Activated CD4-positive, CD25-positive, alpha-beta regulatory T cell (primary cell): ENCODE results near the gene TRAF2.
"Not testable (repeated sequence)": the region's sequence is repeated elsewhere in the genome, so short reads cannot be mapped to it uniquely, and the experiment has no call there.

Experiments
- DNase-seq, 4 experiments: peaks; one replicate each; lab custom pipeline; 2025; lab: John Stamatoyannopoulos, UW

The TRAF2 gene

DNA sequence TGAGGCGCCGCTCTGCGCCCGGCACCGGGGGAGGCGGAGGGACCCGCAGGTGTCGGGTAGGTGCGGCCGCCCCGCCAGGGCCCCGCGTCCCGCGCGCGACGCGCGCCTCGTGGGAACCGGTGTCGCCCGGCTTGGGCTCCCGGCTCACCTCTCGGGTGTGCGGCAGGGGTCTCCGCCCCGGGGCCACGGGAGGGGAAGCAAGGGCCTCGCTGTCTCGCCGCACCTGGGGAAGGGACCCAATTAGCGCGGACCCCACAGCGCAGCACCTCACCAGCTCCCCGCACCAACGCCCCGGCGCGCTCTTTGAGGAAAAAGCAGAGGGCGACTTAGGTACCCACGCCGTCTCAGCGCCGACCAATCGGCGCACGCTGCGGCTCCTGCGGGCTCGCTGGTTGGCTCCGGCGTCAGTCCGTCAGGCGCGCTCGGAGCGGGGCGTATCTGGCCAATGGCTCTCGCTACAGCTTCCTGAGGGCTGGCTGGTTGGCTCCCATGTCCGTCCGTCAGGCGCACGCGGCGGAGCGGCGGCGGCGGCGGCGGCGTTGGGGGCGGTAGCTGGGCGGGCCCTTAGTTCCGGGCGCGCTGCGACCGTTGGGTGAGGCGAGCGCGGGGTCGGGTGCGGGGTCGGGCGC is at the start of gene TRAF2:
Gene TRAF2, plus strand, starts transcription at position 567 of the 629 bp plus-strand sequence. CDS start 12,225 bp downstream, outside the sequence.
- DNase-seq: peak; percentile 89 to 96 (median 94)

DNA sequence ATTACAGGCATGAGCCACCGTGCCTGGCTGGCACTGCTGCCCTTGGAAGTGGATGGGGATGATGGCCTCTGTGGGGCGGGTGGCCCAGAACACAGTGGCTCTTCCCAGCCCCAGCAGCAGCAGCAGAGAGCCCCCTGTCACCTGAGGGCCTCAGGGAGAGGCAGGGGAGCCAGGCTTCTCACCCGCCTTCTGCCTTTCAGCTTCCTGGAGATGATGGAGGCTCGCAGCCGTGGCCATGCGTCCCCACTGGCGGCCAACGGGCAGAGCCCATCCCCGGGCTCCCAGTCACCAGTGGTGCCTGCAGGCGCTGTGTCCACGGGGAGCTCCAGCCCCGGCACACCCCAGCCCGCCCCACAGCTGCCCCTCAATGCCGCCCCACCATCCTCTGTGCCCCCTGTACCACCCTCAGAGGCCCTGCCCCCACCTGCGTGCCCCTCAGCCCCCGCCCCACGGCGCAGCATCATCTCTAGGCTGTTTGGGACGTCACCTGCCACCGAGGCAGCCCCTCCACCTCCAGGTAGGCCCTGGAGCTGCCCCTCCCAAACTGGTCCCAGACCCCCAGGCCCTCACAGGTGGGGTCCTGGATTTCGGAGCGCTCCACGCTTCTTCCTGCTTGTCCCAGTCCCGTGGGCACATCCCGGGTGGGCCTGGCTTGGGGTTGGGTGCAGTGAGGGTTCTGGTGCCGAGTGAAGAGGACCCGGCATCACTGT is 49.0 kb upstream of the TRAF2 start:
- no peak for DNase-seq

DNA sequence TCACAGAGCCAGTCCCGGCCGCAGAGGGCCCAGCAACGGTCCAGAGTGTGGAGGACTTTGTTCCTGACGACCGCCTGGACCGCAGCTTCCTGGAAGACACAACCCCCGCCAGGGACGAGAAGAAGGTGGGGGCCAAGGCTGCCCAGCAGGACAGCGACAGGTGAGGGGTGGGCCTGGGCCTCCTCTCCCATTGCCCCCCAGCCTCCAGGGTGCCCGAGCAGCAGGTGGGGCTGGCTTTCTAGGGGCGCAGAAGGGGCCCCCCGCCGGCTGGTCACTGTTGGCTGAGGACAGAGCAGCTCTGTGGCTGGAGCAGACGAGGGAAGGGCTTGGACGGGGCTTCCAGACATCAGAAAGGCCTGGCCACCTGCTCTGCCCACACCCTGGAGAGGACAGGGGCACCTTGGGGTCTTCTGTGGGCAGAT is 48.4 kb upstream of the TRAF2 start:
- DNase-seq: not testable (repeated sequence)

- DNase-seq: no peak
Measured at GRCh38 chr9:136838314-136839228, 47.7 kb upstream of the TRAF2 start.

DNA sequence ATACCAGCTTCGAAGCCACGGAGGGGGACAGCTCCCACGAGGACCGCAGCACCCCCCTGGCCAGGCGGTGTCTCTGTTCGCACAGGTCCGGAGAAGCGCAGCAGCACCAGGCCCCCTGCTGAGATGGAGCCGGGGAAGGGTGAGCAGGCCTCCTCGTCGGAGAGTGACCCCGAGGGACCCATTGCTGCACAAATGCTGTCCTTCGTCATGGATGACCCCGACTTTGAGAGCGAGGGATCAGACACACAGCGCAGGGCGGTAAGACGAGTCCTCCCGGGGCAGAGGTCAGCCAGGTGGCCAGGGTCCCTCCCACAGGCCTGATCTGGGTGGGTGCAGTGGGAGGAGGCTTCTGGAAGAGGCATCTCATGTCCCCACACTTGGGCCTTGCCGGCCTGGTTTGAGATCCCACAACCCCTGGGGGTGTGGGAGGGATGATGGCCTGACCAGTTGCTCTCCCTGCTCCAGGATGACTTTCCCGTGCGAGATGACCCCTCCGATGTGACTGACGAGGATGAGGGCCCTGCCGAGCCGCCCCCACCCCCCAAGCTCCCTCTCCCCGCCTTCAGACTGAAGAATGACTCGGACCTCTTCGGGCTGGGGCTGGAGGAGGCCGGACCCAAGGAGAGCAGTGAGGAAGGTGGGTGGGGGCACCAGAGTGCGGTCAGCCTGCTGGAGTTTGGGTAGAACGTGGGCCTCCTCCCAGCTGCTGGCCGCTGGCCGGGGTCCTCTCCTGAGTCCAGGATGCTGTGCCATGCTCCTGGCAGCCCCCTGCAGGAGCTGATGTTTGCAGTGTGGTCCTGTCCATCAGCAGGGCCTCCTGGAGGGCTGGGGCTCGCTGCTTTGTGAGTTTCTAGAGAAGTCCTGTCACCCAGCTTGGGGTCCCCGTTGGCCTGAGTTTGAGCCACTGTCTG is 46.8 kb upstream of the TRAF2 start:
- DNase-seq: no peak

DNA sequence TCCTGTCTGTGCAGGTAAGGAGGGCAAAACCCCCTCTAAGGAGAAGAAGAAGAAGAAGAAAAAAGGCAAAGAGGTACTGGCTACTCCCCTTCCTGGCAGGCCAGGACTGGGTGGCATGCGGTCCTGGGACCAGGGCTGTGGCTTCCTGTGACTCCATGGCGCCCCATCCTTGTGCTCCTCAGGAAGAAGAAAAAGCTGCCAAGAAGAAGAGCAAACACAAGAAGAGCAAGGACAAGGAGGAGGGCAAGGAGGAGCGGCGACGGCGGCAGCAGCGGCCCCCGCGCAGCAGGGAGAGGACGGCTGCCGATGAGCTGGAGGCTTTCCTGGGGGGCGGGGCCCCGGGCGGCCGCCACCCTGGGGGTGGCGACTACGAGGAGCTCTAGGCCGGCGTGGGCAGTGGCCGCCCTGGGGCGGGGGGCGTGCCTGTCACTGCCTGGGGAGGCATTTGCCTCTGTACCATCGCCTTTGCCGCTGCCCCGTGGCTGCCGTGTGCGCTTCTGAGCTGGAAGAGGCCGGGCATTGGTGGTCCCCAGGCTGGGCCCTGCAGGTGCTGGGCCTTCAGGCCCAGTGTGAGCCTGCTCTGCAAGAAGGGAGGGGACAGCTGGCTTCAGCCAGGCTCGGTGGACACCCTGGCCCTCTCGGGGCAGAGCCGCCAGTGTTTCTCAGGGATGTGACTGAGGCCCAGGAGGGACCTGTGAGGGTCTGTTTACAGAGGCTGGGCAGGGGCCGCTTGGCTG is 46.0 kb upstream of the TRAF2 start:
- no peak for DNase-seq

DNA sequence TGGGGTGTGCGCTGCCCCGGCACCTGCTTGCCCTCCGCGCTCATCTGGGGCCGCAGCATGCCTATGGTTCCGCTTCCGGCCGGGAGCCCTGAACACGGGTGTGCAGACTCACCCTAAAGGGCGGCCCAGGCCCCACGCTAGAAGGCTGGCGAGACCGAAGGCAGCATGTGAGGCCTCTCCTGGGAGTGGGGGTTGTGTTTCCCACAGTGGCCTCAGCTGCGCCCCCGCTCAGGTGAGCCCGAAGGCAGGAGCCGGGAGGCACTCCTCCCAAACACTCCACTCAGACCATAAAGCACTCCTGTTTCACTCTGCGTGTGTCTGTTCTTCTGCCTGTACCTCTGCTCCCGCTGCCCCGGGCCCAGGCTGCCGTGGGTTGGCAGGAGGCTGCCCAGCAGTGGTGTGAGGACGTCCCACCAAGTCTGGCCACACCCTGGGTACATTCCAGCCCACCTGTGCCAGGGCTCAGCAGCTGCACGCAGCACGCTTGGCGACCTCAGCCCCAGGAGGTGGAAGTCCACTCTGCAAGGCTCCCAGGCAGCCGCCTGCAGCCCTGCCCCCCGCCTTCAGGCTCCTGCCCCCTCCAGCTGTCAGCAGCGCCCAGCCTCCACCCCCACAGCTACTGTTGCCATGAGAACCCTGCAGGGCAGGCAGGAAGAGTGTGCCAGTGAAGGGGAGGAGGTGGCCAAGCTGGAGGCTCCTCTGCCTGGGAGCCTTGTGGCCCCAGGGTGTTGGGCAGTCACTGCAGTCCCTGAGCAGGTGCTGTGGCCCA is 45.3 kb upstream of the TRAF2 start:
- DNase-seq: no peak

DNA sequence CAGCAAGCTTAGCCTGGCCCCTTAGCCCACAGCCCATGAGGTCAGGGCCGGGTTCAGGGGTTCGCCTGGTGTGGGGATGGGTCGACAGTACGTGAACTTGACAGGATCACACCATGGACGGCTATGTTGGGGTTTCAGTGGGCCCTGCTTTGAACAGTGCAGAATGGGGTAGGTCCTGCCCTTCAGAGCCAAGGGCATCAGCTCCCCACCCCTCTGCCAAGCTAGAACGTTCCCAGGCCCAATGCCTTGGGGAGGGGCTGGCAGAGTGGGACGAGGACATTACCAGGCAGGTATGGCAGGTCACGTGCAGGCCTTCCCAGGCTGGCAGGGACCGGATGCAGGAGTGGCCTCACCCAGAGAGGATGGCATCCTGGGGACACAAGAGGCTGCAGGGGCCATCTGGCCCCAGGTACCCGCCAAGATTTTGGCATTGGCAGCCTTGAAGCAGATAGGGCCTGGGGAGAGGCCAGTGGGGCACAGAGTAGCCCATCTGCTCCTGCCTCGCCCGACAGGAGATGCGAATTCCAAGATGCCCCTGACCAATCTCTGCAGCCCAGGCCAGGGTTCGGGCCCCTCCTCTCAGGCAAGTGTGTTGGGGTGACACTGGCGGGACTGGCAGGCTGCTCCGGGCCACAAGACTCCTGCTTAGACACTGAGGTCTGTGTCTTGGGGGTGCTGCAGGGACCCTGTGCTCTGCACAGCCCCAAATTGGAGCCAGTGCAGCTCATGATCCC is 44.5 kb upstream of the TRAF2 start:
- DNase-seq: not testable (repeated sequence)

GRCh38 chr9:136842380-136842948 is 43.9 kb upstream of the TRAF2 start, which contains the start of gene AJM1:
TSS of gene AJM1 (plus strand) at chr9:136842478. CDS start at chr9:136844415, 1,937 bp downstream.
- peak; percentile 53 to 66 (median 60) for DNase-seq

GRCh38 chr9:136843159-136843800 is 43.0 kb upstream of the TRAF2 start:
- DNase-seq: not testable (repeated sequence)

DNA sequence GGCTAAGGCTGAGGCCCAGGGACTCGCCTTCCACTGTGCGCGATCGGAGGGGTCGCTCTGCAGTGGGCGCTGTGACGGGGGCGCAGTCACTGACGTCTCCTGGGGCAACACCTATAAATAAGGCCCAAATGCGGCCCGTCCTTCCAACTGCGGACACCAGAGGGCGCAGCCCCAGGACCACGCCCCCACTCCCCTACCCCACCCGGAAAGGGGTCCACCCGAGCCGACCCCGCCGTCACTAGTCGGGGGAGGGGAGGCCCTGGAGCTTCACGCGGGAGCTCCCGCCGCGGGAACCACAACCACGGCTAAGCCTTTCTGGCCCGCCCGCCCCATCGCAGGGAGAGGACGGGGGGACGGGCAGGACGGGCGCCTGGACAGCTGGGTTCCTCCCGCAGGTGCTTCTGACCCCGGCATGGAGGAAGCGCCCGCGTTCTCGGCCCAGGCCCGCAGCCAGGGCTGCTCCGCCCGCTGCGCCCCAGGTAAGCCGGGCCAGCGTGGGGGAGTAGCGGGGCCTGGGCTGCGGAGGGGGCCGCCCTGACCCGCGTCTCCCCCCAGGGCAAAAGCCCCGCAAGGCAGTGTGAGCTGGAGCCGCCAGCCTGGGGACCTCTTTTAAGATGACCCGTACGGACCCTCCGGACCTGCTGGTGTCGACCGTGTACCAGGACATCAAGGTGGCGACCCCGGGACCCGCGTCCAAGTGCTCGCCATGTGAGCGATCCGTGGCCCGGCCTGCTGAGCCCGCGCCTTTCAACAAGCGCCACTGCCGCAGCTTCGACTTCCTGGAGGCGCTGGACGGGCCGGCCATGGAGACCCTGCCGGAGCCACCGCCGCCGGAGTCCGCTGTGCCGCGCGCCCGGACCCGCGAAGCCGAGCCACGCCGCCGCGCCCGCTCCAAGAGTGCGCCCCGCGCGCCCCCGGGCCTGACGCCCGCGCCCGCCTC is 42.2 kb upstream of the TRAF2 start:
- peak in 3 of 4 experiments; percentile 29 to 52 (median 36) for DNase-seq

DNA sequence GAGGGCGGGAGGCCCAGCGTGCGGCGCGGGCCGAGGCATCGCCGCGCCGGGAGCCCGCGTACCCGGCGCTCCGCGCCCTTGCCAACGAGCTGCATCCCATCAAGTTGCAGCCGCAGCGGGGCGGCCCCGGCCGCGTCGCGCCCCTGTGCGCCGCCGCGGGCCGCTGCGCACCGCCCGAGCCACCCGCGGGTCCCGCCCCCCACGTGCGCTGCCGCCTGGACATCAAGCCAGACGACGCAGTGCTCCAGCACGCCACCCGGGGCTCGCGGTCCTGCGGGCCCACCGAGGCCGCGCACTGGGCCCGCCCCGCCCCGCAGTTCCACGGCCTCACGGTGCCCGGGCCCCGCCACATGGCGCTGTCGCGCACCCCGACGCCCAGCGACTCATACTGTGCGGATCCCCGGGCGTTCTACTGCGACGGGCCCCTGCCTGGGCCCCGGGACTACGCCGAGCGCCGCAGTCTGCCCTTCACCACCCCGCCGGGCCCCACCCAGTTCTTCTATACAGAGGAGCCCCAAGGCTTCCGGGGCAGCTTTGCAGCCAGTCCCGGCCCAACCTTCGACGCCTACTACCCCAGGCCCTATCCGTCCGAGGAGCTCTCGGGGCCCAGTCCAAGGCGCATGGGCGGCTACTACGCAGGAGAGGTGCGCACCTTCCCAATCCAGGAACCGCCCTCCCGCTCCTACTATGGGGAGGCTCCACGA is 41.4 kb upstream of the TRAF2 start:
- DNase-seq: no peak

DNA sequence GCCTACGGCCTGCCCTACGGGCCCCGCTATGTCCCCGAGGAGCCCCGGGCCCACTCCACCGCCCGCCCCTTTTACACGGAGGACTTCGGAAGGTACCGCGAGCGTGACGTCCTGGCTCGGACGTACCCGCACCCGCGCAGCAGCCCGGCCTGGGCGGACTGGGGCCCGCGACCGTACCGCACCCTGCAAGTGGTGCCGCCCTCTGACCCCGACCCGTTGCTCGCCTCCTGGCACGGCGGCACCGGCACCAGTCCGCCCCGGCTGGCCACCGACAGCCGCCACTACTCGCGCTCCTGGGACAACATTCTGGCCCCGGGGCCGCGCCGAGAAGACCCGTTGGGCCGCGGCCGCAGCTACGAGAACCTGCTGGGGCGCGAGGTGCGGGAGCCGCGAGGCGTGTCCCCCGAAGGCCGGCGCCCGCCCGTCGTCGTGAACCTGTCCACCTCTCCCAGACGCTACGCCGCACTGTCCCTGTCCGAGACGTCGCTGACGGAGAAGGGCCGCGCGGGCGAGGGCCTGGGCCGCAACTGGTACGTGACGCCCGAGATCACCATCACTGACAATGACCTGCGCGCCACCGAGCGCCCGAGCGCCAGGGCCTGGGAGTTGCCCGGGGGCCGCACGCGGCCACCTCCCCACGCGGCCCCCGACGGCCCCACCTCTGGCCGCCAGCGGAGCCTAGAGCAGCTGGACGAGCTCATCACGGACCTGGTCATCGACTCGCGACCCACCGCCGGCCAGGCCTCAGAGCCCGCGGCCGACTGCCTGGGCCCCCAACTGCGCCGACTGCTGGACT is 40.7 kb upstream of the TRAF2 start:
- DNase-seq: no peak

GRCh38 chr9:136846376-136847087 is 39.8 kb upstream of the TRAF2 start:
- DNase-seq: no peak
